ENCODE results near the gene NFASC. TPM values are rescaled to one million over a fixed set of nuclear protein-coding genes. Genes with fewer than 3 reads are reported as not detected.

The NFASC gene
- total and polyA plus RNA-seq, 12 donors, result 4.8 to 76.7 (median 44.8) TPM

- H3K36me3 ChIP-seq (replicated peaks in 1 of 2), result no peaks in the 10 kb centered on the region
- DNase-seq, result peak in 1 of 7 donors; percentile 39
- no peak overlapping the region for H3K4me3 ChIP-seq
- no peak overlapping the region for H3K27ac ChIP-seq
- intact Hi-C loops (cut with DNase I), result no loop called here
- H3K27me3 ChIP-seq, result no peaks in the 10 kb centered on the region
- whole genome bisulfite sequencing, 4 donors, result 66 to 75% (median 71%) methylated on average over 5 of the region's 5 CpGs
- peaks cover 0 to 13% of the 10 kb centered on the region in 2 donors for H3K4me1 ChIP-seq (replicated peaks in 1 of 2)
- no peak for TF ChIP-seq CTCF (IDR thresholded peaks at IDR 0.05)
- no peak for TF ChIP-seq POLR2A (IDR thresholded peaks at IDR 0.05)
- no peaks in the 10 kb centered on the region for H3K9me3 ChIP-seq (replicated peaks in 1 of 3)
Measured at GRCh38 chr1:204863024-204863423, 7.6 kb upstream of the NFASC start.

- WGBS, 4 donors, result 78 to 92% (median 86%) methylated on average over 4 of the region's 4 CpGs
- Histone ChIP-seq H3K27ac (no peak overlapping the region), H3K27me3 (no peaks in the 10 kb centered on the region), H3K9me3 (replicated peaks in 1 of 3) (no peaks in the 10 kb centered on the region), H3K4me3 (no peak overlapping the region), H3K4me1 (replicated peaks in 1 of 2) (peaks cover 0 to 19% of the 10 kb centered on the region in 2 donors), H3K36me3 (replicated peaks in 1 of 2) (no peaks in the 10 kb centered on the region)
- TF ChIP-seq POLR2A (IDR thresholded peaks at IDR 0.05), result no peak
- TF ChIP-seq CTCF (IDR thresholded peaks at IDR 0.05), result no peak
- intact Hi-C loops (cut with DNase I), result no loop called here
- DNase-seq, result no peak
Measured at GRCh38 chr1:204863730-204864129, 6.9 kb upstream of the NFASC start.

- intact Hi-C loops (cut with DNase I), result no loop called here
- no peaks in the 10 kb centered on the region for H3K36me3 ChIP-seq (replicated peaks in 1 of 2)
- peak in 1 of 7 donors; percentile 39 for DNase-seq
- H3K27ac ChIP-seq, result no peak overlapping the region
- 65 to 72% (median 67%) methylated on average over 5 of the region's 5 CpGs for WGBS, 4 donors
- H3K4me3 ChIP-seq, result no peak overlapping the region
- no peak for TF ChIP-seq CTCF (IDR thresholded peaks at IDR 0.05)
- TF ChIP-seq POLR2A (IDR thresholded peaks at IDR 0.05), result no peak
- H3K9me3 ChIP-seq (replicated peaks in 1 of 3), result no peaks in the 10 kb centered on the region
- peaks cover 0 to 13% of the 10 kb centered on the region in 2 donors for H3K4me1 ChIP-seq (replicated peaks in 1 of 2)
- no peaks in the 10 kb centered on the region for H3K27me3 ChIP-seq
Measured at GRCh38 chr1:204866051-204866596, 4.5 kb upstream of the NFASC start.

- TF ChIP-seq POLR2A (IDR thresholded peaks at IDR 0.05), result no peak
- Histone ChIP-seq H3K9me3 (replicated peaks in 1 of 3) (no peaks in the 10 kb centered on the region), H3K36me3 (replicated peaks in 1 of 2) (no peaks in the 10 kb centered on the region), H3K4me3 (no peak overlapping the region), H3K27ac (peak overlapping the region in 1 of 5 donors; percentile 77), H3K4me1 (replicated peaks in 1 of 2) (peaks cover 0 to 13% of the 10 kb centered on the region in 2 donors), H3K27me3 (no peaks in the 10 kb centered on the region)
- DNase-seq, result no peak
- intact Hi-C loops (cut with DNase I), result no loop called here
- WGBS, 4 donors, result 75 to 95% (median 87%) methylated on average over 2 of the region's 2 CpGs
Measured at GRCh38 chr1:204867203-204867602, 3.5 kb upstream of the NFASC start.

Data from adrenal gland (tissue), 12 donors.